ENCODE measurements around the gene DENND6B. TPM values are rescaled to one million over a fixed set of nuclear protein-coding genes. Genes with fewer than 3 reads are reported as not detected.
A peak's percentile ranks its signal among the peaks of the same experiment; 100 is the strongest.

Gene DENND6B
- total and polyA plus RNA-seq, 2 donors (not counting 1 experiment from before 2014, with no cell fraction given) = 2.8 to 10.3 TPM

- Histone ChIP-seq H2AFZ (ENCODE audit: insufficient read depth, low read depth, low read length, poor library complexity, severe bottlenecking) (peak within 1 kb of the TSS; percentile 60), H3K4me1 (ENCODE audit: control insufficient read depth in 2 of 2, insufficient read depth in 2 of 2, low read length in 2 of 2) (peaks cover 65 to 75% of the 10 kb centered on the region in 2 donors), H3K79me2 (ENCODE audit: control insufficient read depth, insufficient read depth, low read length) (no peaks in the 10 kb centered on the region), H3K27me3 (replicated peaks in 1 of 4; ENCODE audit: control extremely low read depth in 1 of 4, control insufficient read depth in 3 of 4, insufficient read depth in 4 of 4, low read length in 3 of 4) (peaks cover 0 to 28% (median 7%) of the 10 kb centered on the region in 4 experiments), H3K4me2 (replicated peaks; ENCODE audit: low read depth, low read length, poor library complexity, severe bottlenecking) (peak within 1 kb of the TSS; percentile 95), H3K36me3 (replicated peaks in 1 of 2; ENCODE audit: control extremely low read depth in 1 of 2, control insufficient read depth in 1 of 2, extremely low read depth in 1 of 2, insufficient read depth in 2 of 2, low read length in 1 of 2) (no peaks in the 10 kb centered on the region), H4K20me1 (ENCODE audit: control insufficient read depth, insufficient read depth, low read length, poor library complexity, severe bottlenecking) (no peaks in the 10 kb centered on the region), H3K9me3 (ENCODE audit: control extremely low read depth in 1 of 3, control insufficient read depth in 2 of 3, insufficient read depth in 1 of 3, low read length in 2 of 3) (peaks cover 0 to 6% (median 0%) of the 10 kb centered on the region in 3 donors), H3K9ac (ENCODE audit: low read length) (peak within 1 kb of the TSS; percentile 52), H3K27ac (ENCODE audit: low read length in 2 of 2) (no peak within 1 kb of the TSS), H3K4me3 (ENCODE audit: control extremely low read depth in 1 of 5, extremely low read depth in 1 of 5, insufficient read depth in 1 of 5, low read depth in 2 of 5, low read length in 4 of 5) (peak within 1 kb of the TSS; percentile 7 to 58 (median 45))
- WGBS (ENCODE audit: insufficient coverage) = under 1% methylated on average over 97 of the region's 105 CpGs
- ATAC-seq (ENCODE audit: low read depth) (peak; percentile 42), DNase-seq (peak; percentile 62)
- H3K4me3 Mint-ChIP-seq = peak within 1 kb of the TSS; percentile 84
- H3K27ac Mint-ChIP-seq = peak within 1 kb of the TSS; percentile 87
- H3K9me3 Mint-ChIP-seq (ENCODE audit: insufficient read depth) = no peaks in the 10 kb centered on the region
- intact Hi-C loops (cut with micrococcal nuclease) = loop anchor here (1.0 kb wide), 2 partner anchors 7 to 15 kb away; no protein-coding TSS in a partner anchor
- H3K4me1 Mint-ChIP-seq = peaks cover 44% of the 10 kb centered on the region
- CTCF ChIA-PET = interaction anchor here (0.6 to 2.4 kb wide), 8 partner anchors 8 to 241 kb away, joined by 3 to 8 read pairs (median 3); no protein-coding TSS in a partner anchor
- TF ChIP-seq CTCF (IDR thresholded peaks at IDR 0.05) (no peak), EZH2 (IDR thresholded peaks at IDR 0.05; ENCODE audit: borderline replicate concordance, insufficient read depth, low read depth, low read length, poor library complexity, severe bottlenecking) (no peak)
- POLR2A ChIA-PET = interaction anchor here (0.6 to 7.5 kb wide), 8 partner anchors 9 to 445 kb away, joined by 3 to 61 read pairs (median 4); no protein-coding TSS in a partner anchor
- H3K27me3 Mint-ChIP-seq = peaks cover 5% of the 10 kb centered on the region
Measured at GRCh38 chr22:50306753-50307749, 19.8 kb downstream of the DENND6B start, which contains the start of gene PLXNB2. Gene PLXNB2 (minus strand): TSS chr22:50307646. CDS start chr22:50290584, 17,062 bp downstream.
